ENCODE results near the gene NTPCR.

NTPCR gene

DNA sequence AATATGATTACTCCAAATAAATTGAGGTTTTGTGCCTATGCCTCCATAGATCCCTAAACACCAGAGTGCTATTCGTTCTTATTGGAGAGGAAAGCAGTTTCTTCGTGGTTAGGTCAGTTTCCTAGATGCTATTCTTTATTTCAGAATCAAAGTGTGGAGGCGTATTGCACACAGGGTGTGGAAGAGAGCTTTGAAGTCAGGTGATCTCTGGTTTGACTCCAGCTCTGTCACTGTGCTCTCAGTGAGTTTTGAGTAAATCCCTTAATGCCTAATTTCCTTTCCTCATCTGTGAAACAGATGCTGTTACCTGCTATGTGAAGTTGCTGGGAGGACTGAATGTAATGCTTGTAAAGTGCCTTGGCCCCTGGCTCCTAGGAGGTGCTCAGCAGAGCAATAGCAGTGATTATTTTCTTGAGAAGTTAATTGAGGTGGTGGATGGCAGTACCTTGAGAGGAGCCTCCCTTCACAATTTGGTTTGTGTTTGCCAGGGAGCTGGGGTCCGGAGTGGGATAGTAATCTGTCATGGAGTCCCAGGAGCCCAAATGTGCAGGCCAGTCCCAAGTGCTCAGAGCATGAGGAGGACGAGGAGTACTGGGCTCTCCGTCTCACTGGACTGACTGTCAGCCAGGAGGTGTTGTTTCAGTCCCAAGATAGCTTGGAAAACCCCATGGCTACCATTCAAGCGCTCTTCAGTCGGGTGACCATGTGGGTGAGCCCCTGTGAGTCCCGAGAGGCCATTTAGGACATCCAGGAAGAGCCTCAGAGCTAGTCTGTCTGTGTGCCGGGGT is 14.9 kb downstream of the NTPCR start:
- DNase-seq: no peak

GRCh38 chr1:232965912-232966217 is 15.5 kb downstream of the NTPCR start:
- DNase-seq: no peak

DNA sequence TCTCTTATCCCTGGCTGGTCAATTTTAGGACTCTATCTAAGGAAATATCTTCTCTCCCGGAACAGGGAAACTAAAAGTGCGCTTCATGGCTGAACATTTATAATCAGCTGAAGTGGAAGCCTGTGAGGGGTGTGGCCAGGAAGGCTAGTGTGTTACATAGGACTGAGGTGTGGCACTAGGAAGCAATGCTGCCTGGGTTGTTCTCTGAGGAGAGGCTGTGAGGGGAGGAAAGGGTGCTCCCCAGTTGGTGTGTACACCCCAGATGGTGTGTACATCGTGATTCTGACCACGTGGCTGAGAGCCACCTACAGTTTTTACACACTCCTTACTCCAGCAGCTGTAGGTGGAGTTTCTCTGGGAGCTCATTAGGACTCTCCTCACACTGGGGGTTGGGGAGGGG is 16.3 kb downstream of the NTPCR start:
- no peak for DNase-seq

DNA sequence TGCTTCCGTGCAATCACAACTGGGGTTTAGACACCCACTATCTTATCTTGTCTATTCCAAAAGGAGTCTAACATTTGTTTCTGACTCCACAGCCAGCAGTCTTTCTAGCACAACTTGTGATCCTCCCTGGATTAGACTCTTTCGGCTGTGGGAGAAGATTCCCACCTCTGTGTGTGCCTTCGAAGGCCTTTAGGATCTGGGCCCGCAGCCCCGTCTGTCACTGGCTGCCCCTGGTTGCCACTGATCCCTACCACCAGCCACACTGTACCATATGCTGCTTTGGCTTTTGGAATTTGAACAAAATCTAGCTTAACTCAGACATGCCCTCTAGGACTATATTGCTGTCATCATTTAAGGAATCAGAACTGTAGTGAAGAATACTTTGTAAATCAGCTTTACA is 18.0 kb downstream of the NTPCR start:
- DNase-seq: no peak

GRCh38 chr1:232968965-232969364 is 18.6 kb downstream of the NTPCR start:
- no peak for DNase-seq

DNA sequence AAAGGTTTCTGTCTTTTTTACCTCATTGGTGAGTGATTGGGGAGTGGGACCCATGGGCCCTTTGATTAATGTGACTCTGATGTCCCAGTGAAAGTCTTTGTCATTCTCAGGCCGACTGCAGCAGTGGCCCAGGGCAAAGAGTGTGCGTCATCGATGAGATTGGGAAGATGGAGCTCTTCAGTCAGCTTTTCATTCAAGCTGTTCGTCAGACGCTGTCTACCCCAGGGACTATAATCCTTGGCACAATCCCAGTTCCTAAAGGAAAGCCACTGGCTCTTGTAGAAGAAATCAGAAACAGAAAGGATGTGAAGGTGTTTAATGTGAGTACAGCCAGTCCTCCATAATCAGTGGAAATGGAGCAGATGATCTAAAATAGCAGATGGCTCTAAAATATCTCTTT is 19.4 kb downstream of the NTPCR start:
- no peak for DNase-seq

DNA sequence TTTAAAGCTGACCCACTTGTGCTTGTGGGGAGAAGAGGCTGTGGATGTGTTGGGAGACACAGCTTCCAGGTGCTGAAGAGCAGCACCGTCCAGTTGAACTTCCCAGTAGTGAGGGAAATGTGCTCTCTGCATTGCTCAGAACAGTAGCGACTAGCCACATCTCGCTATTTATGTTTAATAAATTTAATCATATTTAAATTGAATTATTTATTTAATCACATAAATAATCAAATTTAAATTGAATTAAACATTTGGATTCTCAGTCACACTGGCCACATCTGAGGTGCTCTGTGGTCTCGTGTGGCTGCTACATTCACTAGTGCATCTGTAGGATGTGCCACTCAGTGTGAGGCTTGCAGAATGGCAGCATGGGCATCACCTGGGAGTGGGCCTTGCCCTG is 20.1 kb downstream of the NTPCR start:
- DNase-seq: no peak

GRCh38 chr1:232973652-232974611 is 23.5 kb downstream of the NTPCR start:
- no peak for DNase-seq

- DNase-seq: no peak
These were observed 24.6 kb downstream of the NTPCR start for GRCh38 chr1:232974971-232975370.

DNA sequence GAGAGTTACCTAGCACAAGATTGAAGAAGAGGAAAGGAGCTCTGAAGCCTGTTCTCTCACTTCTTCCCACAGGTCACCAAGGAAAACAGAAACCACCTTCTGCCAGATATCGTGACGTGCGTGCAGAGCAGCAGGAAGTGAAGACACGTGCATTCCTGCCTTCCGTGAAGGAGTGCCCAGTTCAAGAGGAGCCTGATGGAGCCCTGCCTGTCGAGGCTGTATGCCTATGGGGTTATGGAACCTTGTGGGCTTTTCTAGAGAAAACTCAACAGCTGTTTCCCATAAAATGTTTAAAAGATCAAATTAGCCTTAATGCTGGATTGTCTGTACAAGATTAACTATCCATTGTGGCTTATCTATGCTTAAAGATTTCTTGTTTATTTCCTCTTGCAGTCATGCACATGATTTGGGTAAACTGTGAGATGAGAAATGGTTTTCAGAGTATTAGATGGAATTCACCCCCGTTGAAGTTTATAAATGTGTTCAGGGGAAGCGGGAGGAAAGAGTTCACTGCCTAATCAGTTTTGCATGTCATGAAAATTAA is 27.8 kb downstream of the NTPCR start:
- no peak for DNase-seq

GRCh38 chr1:232978815-232979214 is 28.4 kb downstream of the NTPCR start:
- DNase-seq: no peak

- no peak for DNase-seq
These were observed 29.1 kb downstream of the NTPCR start for GRCh38 chr1:232979558-232979957.

DNA sequence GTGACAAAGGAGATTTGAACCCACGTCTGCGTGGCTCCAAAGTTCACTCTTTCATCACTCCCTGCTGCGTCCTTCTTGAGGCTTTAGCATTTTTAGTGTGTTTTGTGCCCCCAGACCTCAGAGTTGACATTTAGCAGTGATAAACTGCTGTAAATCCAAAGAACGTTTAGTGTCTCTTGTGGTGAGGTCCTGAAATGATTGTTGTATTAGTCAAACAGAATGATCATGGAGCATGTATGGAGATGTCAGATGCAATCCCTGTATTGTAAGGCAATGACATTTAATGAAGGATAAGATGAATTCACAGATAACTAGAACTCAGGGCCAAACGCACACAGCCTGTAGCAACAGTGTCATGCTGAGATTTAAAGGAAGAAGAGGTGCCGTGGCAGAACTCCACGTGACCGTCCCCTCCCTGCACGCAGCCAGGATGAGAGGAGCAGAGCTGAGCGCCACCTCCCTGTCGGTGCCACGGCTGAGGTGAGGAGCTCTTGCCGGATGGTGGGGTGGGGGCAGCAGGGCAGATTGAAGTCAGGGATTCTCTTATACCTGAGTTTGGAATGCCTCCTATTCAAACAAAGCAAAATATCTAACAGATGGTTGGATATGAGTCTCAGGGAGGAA is 30.1 kb downstream of the NTPCR start:
- DNase-seq: no peak

GRCh38 chr1:232980986-232981560 is 30.7 kb downstream of the NTPCR start:
- DNase-seq: no peak

- peak; percentile 36 for DNase-seq
These were observed 32.0 kb downstream of the NTPCR start for GRCh38 chr1:232982238-232982944.

- no peak for DNase-seq
These were observed 33.0 kb downstream of the NTPCR start for GRCh38 chr1:232983375-232983774.

GRCh38 chr1:232983817-232984567 is 33.6 kb downstream of the NTPCR start:
- no peak for DNase-seq

- no peak for DNase-seq
These were observed 34.4 kb downstream of the NTPCR start for GRCh38 chr1:232984577-232985425.

- DNase-seq: no peak
These were observed 35.6 kb downstream of the NTPCR start for GRCh38 chr1:232985882-232986526.

- no peak for DNase-seq
These were observed 36.1 kb downstream of the NTPCR start for GRCh38 chr1:232986527-232986922.

All from 8988T (cell line).